ENCODE measurements around the gene PLSCR1. TPM values are rescaled to one million over a fixed set of nuclear protein-coding genes. Genes with fewer than 3 reads are reported as not detected.
A peak's percentile ranks its signal among the peaks of the same experiment; 100 is the strongest.

PLSCR1 gene
- total and polyA plus RNA-seq, 9 of the 15 experiments (the other 6 are each of a cell fraction or from before 2014, with no cell fraction given), result 40.6 to 122 (median 69.1) TPM

DNA sequence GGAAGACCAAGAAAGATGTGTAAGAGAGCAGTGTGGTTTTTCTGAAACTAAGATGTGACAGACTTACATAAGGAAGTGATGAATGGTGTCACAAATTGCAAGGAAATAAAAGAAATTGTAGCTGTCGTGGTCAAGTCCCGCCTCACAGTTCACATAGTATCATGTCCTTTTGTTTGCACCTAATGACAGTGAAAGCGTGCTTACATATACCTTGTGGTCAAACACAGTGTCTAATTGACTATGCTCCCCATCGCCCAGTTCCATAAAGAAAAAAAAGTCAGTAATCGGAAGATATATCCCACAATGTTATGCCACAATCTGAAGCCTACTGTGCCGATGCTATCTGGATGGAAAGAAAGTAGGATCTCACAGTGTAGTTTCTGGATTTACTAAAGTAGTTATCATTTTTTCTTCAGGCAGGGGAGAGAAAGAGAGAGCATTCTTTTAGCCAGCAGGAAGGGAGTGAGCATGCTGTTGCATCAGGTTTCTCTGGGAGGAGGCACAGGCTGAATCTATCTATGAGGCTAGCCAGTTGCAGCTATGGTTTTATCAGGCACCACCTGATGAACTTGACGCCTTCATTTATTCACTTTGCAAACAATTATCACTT lies 9.8 kb upstream of the PLSCR1 start (continued):
- TF ChIP-seq CREB3 (tag; conservative IDR thresholded peaks at IDR 0.05; ENCODE audit: low read depth), result no peak
- peak; percentile 32; the same call in 1 of the 2 replicates for TF ChIP-seq FOXM1 (IDR thresholded peaks at IDR 0.05; ENCODE audit: low read depth)
- TF ChIP-seq FOXM1 (CRISPR knock-in tag; IDR thresholded peaks at IDR 0.05; ENCODE audit: low read depth), result no peak
- TF ChIP-seq RBM34 (IDR thresholded peaks at IDR 0.05; ENCODE audit: borderline replicate concordance, insufficient read depth, low read length), result no peak
- 0 out of 2 replicates have a peak, but pooled peaks have one; percentile 46 for TF ChIP-seq CTBP1 (IDR thresholded peaks at IDR 0.05; ENCODE audit: borderline replicate concordance)
- no peak; the same call in 1 of the 2 replicates for TF ChIP-seq ZNF668 (CRISPR knock-in tag; IDR thresholded peaks at IDR 0.05)
- no peak for TF ChIP-seq ZNF561 (CRISPR knock-in tag; conservative IDR thresholded peaks at IDR 0.05)
- TF ChIP-seq, protein P1, sequence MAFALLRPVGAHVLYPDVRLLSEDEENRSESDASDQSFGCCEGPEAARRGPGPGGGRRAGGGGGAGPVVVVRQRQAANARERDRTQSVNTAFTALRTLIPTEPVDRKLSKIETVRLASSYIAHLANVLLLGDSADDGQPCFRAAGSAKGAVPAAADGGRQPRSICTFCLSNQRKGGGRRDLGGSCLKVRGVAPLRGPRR (CRISPR knock-in tag; IDR thresholded peaks at IDR 0.05), result no peak
- TF ChIP-seq, protein P2, sequence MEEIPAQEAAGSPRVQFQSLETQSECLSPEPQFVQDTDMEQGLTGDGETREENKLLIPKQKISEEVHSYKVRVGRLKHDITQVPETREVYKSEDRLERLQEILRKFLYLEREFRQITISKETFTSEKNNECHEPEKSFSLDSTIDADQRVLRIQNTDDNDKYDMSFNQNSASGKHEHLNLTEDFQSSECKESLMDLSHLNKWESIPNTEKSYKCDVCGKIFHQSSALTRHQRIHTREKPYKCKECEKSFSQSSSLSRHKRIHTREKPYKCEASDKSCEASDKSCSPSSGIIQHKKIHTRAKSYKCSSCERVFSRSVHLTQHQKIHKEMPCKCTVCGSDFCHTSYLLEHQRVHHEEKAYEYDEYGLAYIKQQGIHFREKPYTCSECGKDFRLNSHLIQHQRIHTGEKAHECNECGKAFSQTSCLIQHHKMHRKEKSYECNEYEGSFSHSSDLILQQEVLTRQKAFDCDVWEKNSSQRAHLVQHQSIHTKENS (CRISPR knock-in tag; IDR thresholded peaks at IDR 0.05), result no peak
- TF ChIP-seq EZH2 (IDR thresholded peaks at IDR 0.05; ENCODE audit: borderline replicate concordance, low read depth, low read length), result no peak
- no peak for TF ChIP-seq POLR2G (IDR thresholded peaks at IDR 0.05; ENCODE audit: low read depth, low read length)
- TF ChIP-seq SOX6 (IDR thresholded peaks at IDR 0.05), result peak; percentile 81
- TF ChIP-seq NFE2L1 (tag; IDR thresholded peaks at IDR 0.05; ENCODE audit: borderline replicate concordance, low read depth), result no peak
- no peak for TF ChIP-seq ZBTB17 (CRISPR knock-in tag; IDR thresholded peaks at IDR 0.05)
- TF ChIP-seq ZNF511 (CRISPR knock-in tag; IDR thresholded peaks at IDR 0.05), result no peak

All from K562 (cell line).